GM18498 (cell line): ENCODE data around the gene PITX1.

Experiments used
- ATAC-seq: cut with Tn5 transposase; IDR thresholded peaks from one replicate; pipeline ENCODE4 v1.9.1; 2021; ENCODE audit warnings: mild to moderate bottlenecking, moderate library complexity; ENCODE audit not compliant: unreplicated experiment

PITX1 gene

GRCh38 chr5:135042595-135042994 lies 8.6 kb upstream of the PITX1 start:
- no peak for ATAC-seq

- ATAC-seq: no peak
Observed at GRCh38 chr5:135041726-135042125, 7.7 kb upstream of the PITX1 start.

- ATAC-seq: no peak
Observed at GRCh38 chr5:135041145-135041587, 7.1 kb upstream of the PITX1 start.

GRCh38 chr5:135040333-135041144 lies 6.5 kb upstream of the PITX1 start:
- ATAC-seq: no peak

GRCh38 chr5:135040034-135040332 lies 6.0 kb upstream of the PITX1 start:
- no peak for ATAC-seq

- ATAC-seq: no peak
Observed at GRCh38 chr5:135039271-135040033, 5.4 kb upstream of the PITX1 start.

- no peak for ATAC-seq
Observed at GRCh38 chr5:135038813-135039270, 4.8 kb upstream of the PITX1 start.

- ATAC-seq: no peak
Observed at GRCh38 chr5:135038205-135038812, 4.3 kb upstream of the PITX1 start.

- ATAC-seq: no peak
Observed at GRCh38 chr5:135037519-135038204, 3.6 kb upstream of the PITX1 start.

- ATAC-seq: no peak
Observed at GRCh38 chr5:135036405-135036804, 2.4 kb upstream of the PITX1 start.

- ATAC-seq: no peak
Observed at GRCh38 chr5:135035678-135036030, 1.6 kb upstream of the PITX1 start.

- ATAC-seq: no peak
Observed at GRCh38 chr5:135034963-135035677, 1.1 kb upstream of the PITX1 start.

GRCh38 chr5:135034236-135034962 lies 371 bp upstream of the PITX1 start:
- peak; percentile 29 for ATAC-seq

- peak; percentile 13 for ATAC-seq
Observed at GRCh38 chr5:135032999-135033861, 798 bp downstream of the PITX1 start.

GRCh38 chr5:135032695-135032998 lies 1.4 kb downstream of the PITX1 start:
- no peak for ATAC-seq

GRCh38 chr5:135031813-135032694 lies 2.0 kb downstream of the PITX1 start:
- ATAC-seq: no peak

GRCh38 chr5:135030956-135031812 lies 2.8 kb downstream of the PITX1 start:
- no peak for ATAC-seq
